Epidermal melanocyte (primary cell): ENCODE measurements around the gene NUDT21.
"Not testable (repeated sequence)": the region's sequence is repeated elsewhere in the genome, so short reads cannot be mapped to it uniquely, and the experiment has no call there.

ENCODE experiments used
- DNase-seq: peaks from one replicate; pipeline ENCODE4 v3.0.0; 2011; ENCODE audit warnings: low spot score; ENCODE audit not compliant: insufficient read length

Gene NUDT21

GRCh38 chr16:56450986-56451752, at the start of gene NUDT21, which contains the start of gene OGFOD1:
TSS of gene NUDT21 (minus strand) at chr16:56451332. CDS start at chr16:56451202, 130 bp downstream.
TSS of gene OGFOD1 (plus strand) at chr16:56451554. CDS start at chr16:56451613, 59 bp downstream.
- DNase-seq: peak; percentile 99

- no peak for DNase-seq
Observed at GRCh38 chr16:56493815-56494214, 42.7 kb upstream of the NUDT21 start.

DNA sequence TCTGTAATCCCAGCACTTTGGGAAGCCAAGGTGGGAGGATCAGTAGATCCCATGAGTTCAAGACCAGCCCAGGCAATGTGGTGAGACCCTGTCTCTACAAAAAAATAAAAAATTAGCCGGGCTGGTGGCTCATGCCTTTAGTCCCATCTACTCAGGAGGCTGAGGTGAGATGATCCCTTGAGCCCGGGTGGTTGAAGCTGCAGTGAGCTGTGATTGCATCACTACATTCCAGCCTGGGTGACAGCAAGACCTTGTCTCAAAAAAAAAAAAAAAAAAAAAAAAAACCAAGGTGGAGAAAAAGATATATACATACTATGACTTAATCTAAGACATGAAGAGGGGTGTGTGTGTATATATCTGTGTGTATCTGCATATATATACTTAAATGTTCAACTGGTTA, 42.0 kb upstream of the NUDT21 start:
- DNase-seq: no peak

DNA sequence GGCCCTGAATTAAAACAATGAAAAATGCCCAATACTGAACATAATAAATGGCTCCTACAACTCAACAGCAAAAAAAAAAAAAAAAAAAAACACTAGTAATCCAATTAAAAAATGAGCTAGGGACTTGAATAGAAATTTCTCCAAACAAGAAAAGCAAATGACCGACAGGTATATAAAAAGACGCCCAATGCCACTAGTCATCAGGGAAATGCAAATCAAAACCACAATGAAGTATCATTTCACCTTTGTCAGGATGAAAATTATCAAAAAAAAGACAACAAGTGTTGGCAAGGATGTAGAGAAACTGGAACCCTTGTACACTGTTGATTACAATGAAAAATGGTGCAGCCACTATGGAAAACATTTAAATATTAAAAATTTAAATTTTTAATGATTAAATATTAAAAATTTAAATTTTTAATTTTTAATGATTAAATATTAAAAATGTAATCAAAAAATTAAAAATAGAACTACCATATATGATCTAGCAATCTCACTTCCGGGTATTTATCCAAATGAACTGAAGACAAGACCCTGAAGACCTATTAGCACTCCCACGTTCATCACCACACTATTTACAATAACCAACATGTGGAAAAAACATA, 40.6 kb upstream of the NUDT21 start:
- DNase-seq: no peak

DNA sequence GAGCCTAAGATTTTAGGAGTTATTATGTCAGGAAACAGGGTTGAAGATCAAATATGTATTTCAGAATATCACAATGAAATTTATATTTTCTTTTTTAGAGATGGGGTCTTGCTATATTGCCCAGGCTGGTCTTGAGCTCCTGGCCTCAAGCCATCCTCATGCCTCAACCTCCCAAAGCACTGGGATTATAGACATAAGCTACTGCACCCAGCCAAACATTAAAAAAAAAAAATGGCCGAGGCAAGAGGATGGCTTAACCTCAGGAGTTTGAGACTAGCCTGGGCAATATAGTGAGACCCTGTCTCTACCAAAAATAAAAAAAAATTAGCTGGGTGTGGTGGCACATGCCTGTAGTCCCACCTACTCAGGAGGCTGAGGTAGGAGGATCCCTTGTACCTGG, 37.7 kb upstream of the NUDT21 start:
- not testable (repeated sequence) for DNase-seq

DNA sequence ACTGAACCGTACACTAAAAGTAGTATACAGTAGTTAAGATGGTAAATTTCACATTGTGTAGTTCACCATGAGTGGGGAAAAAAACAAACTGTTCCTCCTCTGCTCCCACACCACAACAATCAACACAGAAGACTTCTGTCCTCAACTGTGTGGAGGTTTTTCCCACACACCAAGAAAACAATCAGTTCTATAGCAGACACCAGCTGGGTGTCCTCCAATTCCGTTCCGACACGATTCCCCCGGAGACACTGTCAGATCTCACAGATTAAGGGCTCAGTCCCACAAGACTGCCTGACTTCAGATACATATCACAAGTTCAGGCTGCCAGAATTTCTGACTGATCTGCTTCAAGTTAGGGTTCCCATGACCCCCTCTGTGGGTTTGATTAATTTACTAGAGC, 36.9 kb upstream of the NUDT21 start:
- DNase-seq: no peak

DNA sequence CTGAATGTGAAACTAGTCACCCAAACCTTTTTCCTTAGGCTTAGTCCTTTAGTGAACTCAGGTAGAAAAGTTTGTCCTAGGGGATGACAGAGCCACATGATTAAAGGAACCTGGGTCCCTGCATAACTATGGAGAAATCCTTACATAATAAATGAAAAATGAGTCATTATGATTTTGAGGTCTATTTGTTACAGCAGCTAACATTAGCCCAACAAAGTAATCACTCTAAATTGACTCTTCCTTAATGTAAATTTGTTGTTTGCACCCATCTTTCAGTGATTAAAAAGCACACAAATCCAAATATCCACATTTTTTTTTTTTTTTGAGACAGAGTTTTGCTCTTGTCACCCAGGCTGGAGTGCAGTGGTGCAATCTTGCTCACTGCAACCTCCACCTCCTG, 32.3 kb upstream of the NUDT21 start:
- DNase-seq: no peak

DNA sequence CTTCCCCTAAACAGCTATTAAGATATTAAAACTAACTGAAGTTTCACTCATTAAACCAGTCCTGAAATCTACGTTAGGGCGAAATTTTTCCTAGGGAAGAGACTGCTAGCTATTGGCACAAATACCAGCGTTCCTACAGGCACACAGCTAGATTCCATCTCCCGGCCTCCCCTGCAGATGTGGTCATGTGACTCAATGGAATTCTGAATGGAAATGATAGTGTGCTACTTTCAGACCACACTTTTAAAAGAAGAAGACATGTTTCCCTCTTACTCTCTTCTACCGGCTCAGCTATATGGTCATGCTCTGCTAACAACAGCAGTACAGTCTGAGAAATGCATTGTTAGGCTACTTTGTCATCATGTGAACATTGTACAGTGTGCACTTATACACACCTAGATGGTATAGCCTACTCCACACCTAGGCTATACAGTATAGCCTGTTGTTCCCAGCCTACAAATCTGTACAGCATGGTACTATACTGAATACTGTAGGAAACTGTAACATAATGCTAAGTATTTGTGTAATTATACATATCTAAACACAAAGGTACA, 31.6 kb upstream of the NUDT21 start:
- DNase-seq: no peak

DNA sequence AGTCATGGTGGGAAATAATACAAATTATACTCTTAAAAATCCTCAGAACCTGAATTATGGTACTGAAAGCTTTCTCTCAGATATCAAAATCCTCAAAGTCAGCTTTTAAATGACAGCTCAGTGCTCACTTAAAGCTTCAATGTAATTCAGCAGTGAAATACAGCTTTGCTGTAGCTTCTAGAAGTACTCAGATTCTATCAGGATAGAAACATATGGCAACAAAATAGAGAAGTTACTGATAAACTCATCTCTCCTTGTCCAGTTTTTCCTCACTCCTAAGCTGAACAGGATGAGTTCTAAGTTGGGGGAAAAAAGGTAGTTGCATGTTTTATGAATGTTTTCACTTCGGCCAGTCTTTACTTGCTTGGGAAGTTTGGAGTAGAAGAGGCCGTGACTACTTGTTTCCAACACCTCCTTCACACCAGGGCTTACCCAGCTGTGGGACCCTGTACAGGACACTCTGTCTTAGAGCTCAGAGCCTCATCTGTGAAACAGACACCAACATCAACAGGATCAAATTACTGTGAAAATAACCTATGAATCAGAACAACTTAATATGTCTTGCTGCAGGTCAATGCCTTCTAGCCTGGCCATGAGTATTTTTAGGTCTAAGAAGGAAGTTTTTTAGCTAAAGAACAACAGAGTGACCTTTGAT, 30.5 kb upstream of the NUDT21 start:
- DNase-seq: no peak

DNA sequence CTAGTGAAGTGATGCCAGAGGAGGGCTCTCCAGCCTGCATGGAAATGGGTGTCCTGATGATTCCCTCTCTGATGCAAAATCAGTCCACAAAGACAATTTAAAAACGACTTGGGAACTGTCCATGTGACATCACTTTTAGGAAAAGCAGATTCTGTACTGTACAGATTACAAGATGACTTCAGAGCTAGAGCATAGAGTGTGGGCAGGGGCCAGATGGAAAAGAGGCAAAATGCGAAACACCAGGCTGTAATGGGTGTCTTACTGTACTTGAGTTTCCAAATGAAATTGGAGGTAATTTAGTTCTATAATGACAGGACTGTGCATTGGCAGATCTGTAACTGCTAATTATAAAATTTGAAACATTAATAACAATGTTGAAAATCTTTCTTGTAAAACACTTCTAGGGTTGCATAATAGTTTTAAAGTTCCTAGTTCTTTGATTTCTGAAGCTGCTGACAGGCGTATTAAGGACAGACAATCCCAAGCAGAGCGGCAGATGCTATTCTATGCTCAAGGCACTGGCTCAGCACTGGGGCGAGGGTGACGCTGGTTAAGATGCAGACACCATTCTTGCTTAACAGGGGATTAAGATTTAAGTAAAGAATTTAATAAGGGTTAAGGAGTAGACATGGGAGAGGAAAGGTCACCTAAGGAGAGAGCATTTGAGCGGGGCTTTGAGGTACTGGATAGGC, 29.8 kb upstream of the NUDT21 start:
- no peak for DNase-seq

GRCh38 chr16:56479469-56479868, 28.3 kb upstream of the NUDT21 start:
- DNase-seq: no peak

DNA sequence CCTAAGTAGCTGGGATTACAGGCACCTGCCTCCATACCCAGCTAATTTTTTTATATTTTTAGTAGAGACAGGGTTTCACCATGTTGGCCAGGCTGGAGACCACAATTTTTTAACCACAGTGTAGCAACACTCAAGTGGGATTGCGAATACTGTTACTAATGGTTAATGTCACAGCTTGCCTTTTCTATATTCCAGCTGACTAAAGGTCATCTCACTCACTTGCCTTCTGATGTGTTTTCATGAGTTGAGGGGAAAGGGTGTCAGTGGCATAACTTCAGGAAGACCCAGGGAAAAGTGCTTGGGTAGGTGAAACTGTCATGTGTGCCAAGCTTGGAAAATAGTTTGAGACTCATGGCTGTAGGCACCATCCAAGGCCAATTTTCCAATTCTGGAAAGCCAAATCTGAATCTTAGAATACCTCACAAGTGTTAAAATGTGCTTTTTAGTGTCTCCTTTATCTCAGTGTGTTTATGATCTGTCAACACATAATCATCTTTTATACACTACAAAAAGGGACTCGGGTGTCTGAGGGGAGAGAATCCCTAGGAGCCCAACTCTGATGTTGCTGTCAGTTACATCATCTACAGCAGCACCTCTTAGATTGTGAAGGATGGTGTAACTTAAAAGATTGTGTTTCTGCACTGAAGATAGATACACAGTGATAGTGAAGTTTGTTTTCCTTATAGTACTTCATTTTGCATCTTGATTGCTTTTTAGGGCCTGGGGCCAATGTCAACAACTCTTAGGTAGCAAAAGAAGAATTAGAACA, 27.3 kb upstream of the NUDT21 start:
- no peak for DNase-seq

DNA sequence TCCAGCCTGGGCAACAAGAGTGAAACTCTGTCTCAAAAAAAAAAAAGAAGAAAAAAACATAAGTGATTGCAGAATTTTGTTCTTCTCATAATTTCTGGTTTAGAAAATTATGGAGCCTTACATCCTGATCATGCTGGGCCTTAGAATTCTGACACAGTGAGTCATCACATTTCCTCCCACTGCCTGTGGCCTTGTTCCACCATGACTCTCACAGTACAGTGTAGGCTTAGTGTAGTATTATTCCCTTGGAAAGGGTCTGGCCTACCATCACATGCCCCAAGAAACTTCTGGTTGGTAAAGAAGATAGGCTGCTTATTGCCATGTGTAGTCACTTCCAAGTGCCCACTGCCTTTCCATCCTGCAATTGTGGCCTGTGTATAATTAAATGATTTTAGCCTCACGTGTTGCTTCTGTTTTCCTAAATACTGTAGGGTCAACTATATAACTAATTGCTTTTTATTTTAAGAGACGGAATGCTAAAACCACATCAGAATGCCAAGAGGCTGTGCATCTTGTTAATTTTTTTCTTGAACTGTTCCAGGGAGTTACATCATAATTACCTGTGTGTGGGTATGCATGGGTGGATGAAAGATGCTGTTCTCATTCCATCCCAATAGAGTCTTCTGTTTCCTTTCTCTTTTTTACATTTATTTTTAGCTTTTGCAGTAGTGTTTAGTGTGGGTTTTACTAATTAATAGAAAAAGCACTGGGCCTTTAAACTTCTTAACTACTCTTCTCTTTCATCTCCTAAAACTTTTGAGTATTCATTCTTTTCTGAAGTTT, 26.2 kb upstream of the NUDT21 start:
- DNase-seq: peak; percentile 25

DNA sequence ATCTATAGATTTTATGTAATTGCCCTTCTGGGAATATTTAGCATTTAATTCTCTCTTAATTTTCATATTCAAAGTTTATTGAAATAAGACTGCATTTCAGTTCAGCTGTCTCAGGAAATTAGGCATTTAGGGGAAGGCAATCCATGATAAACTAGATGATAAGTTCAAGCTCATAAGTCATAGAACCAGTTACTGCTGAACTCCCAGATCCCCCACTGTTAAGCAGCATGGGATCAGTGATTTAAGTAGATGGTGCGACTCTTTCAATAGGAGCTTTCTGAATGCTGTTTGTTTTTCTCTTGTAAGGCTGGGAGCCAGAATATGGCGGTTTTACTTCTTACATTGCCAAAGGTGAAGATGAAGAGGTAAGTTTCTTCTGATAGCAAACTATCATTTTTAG, 24.1 kb upstream of the NUDT21 start:
- DNase-seq: no peak

DNA sequence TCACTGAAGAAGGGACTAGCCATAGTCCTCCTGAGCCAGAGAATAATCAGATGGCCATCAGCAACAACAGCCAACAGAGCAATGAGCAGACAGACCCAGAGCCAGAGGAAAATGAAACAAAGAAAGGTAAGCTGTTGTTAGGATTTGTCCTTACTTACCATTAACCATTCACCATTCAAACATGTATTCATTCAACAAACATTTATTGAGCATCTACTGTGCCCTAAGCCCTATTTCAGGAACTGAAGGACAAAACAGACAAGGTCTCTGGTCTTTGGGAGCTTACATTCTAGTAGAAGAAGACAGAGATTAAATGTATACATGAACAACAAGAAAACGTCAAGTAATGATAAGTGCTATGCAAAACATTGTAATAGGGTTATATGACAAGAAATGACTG, 19.5 kb upstream of the NUDT21 start:
- no peak for DNase-seq

GRCh38 chr16:56470232-56470631, 19.1 kb upstream of the NUDT21 start:
- no peak for DNase-seq

GRCh38 chr16:56469748-56470147, 18.6 kb upstream of the NUDT21 start:
- no peak for DNase-seq

DNA sequence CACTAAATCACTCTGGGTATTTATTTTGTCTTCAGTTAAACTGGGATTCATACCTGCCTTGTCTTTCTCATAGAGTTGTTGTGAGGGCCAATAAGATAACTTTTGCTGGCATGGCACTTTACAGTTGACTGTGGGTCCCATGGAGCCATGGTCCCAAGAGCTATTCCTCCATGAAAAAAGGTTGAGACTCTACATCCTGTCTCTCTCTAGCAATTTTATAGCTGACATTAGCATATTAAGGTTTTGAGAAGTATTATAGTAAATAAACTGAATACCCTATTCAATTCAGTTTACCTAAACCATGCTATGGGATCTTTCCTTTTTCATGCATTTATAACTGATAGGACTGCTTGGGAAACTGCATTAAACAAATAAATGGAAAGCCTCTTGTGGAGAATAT, 17.7 kb upstream of the NUDT21 start:
- no peak for DNase-seq

- no peak for DNase-seq
Observed at GRCh38 chr16:56466344-56466743, 15.2 kb upstream of the NUDT21 start.

DNA sequence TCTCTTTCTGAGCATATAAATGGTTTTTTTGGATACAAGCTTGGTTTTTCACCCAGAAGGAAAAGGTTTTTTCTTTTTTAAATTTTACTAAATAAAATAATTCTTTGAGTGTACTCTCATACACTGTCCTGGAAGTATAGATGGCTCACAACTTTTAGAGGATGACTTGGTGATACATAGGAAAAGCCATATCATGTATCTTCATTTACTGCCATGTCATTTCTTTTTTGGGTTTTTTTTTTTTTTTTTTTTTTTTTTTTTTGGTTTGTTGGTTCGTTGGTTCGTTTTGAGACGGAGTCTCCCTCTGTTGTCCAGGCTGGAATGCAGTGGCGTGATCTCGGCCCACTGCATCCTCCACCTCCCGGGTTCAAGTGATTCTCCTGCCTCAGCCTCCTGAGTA, 12.0 kb upstream of the NUDT21 start:
- DNase-seq: no peak
